Epithelial cell of prostate (primary cell): ENCODE results near the gene HOXB7.

Experiments used
- DNase-seq: peaks from one replicate; pipeline ENCODE4 v3.0.0-alpha.2; 2011; ENCODE audit warnings: low read depth, low spot score
- H3K27ac ChIP-seq: fragments of 450-650 bp; 2 replicates; pipeline ENCODE4 v1.5.1; 2017; ENCODE audit warnings: mild to moderate bottlenecking

The HOXB7 gene

DNA sequence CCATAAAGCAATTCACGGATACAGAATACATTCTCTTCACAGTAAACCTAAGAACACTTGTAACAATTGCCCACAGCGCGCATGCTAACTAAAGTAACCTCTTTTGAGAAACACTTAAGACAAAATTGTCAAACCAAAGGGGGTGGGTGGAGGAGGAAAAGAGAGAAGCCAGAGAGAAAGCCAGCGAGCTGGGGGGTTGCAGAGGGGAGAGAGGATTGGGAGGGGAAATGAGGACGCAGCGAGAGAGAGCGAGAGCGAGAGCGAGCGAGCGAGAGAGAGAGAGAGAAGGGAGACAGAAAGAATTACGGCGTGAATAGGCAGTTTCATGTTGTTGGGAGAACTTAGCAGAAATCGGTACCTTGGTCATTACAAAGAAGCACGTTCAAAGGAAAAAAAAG lies 1.6 kb upstream of the HOXB7 start:
- DNase-seq = no peak
- H3K27ac ChIP-seq = peak overlapping the region; percentile 57

DNA sequence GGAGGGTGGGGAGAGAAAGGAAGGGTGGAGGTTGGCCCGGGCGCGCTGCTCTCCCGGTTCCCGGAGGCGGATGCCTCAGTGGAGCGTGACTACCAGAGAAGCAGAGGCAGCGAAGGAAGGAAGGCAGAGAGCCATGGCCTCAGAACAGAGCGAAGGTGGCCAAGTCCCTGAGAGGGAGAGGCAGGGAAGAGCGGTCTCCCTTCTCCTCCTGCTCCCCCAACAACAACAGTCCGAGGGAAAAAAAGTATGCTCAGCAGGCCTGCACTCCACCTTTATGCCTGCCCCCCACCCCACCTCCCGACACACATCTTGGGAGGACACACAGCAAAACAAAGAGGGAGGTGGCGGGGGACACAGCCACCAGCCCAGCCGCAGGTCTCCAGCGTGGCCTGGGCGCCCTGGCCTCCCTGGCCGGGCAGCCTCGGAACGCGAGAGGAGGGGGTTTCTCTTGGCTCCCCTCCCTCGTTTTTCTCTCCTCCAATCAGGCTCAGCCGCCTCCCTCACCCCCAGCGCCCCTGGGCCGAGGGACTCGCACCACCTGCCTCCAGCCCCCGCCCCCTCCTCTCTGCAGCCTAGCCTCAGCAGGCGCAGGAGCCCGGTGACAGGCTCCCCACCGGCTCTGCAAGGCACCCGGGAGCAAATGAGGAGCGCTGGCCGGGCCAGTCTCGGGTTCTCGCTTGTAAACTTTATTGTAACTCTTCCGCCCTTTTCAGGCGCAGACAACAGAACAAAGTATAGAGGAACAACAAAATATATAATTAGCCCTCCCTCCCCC lies 1.1 kb upstream of the HOXB7 start:
- peak overlapping the region; percentile 57 for H3K27ac ChIP-seq
- no peak for DNase-seq

DNA sequence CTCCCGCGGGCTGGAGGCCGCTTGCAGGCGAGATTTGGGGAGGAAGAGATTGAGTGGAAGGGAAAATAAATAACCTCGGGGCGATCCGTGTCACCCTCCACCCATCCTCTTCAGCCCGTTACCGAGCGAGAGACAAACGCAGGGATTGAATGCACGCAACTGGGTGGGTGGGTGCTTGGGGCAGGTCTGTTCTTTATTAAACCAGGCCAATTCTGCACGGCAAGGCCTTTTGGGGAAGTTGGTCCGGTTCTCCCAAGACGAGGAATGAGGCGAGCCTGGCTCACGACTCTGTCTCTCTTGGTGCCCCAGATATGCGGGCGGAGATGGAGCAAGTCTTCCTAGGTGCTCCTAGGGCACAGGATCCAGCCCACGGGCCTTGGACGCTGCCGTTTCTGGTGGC lies 396 bp upstream of the HOXB7 start:
- no peak for DNase-seq
- H3K27ac ChIP-seq = peak overlapping the region; percentile 57

DNA sequence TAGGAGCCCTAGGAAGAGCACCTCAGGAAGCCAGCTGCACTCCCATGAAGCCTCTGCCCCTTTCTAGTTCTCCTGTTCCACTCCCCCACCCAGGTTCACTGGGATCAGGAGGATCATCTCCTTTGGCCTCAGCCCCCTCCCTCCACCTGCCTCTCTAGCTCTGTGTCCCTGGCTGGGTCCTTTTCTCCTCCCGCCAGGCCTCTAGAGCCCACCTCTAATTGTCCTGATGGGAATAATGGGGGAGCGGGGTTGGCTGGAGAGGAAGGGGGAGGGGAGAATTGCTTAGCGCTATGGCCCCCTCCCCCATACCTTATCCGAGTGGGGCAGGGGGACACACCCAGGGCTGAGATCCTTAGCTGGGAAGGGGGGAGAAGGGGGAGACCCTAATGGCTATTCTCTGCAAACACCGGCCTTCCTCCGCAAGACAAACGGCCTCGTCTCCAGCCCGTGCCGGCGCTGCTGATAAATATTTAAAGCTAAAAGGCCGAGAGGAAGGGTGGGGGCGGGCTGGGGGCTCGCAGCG lies 997 bp downstream of the HOXB7 start:
- no peak for DNase-seq

DNA sequence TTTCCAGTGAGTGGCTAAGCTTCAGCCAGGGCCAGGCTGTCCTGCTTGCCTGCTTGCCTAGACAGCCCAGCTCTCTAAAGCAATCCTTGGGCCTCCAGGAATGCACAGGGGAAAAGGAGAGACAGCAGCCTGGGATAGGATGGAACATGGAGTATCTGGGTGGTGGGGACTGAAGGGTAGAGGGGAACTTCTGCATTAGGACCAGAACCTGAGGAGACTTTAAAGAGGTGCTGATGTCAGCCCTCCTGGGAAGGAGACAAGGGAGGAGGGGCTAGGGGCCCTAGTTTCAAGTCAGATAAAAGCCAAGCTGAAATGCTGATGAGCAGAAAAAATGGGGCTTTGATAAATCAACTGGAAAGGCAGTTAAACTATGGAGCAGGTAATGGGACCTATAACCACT lies 1.8 kb downstream of the HOXB7 start:
- DNase-seq = no peak
- no peak overlapping the region for H3K27ac ChIP-seq

More for the DNA sequence above, 997 bp downstream of the HOXB7 start:
- peak overlapping the region; percentile 57 for H3K27ac ChIP-seq

DNA sequence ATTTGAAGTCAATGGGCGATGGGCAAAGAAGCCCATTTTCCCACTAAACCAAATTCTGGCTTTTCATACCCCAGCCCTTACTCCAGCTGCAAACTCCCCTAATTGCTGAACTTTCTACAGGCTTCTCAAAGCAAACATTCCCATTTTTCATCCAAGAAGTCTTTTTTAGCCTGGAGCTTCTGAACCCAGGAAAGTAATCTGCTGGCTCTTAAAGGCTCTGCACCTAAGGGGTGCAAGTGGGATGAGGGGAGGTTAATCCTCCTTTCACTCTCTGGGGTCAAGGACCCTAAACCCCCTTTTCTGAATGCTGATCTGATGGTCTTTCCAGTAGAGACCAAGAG lies 2.4 kb downstream of the HOXB7 start:
- DNase-seq = no peak
- no peak overlapping the region for H3K27ac ChIP-seq

DNA sequence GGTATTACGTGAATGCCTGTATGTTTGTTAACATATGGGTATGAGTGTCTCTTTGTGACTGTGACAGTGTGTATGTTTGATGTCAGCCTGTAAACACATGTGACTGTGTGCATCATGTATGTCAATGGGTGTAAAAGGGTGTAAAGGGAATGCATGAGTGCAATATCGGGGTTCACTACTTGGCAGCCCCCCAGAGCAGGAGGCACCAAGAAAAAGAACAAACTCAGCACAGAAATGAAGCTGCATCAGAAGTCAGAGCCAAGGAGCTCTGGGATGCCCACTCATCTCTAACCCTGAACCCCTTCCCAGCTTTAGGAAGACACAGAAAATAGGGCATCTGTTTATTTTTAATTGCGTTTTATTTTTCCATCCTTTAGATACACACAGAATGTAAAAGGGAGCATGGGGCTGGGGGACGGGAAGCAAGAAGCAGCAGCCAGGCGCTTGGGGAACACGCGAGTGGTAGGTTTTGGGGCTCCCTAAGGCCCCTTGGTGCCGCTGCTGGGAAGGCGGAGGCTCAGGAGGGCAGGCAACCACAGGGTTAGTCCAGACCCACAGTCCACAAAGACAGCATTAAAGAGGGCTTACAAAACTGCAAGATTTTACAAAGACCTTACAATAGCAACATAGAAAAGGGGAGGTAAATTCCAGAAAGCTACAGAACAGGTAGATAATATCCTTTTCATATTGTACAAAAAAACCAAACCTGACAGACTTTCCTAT lies 3.8 kb downstream of the HOXB7 start:
- DNase-seq = no peak
- H3K27ac ChIP-seq = no peak overlapping the region

DNA sequence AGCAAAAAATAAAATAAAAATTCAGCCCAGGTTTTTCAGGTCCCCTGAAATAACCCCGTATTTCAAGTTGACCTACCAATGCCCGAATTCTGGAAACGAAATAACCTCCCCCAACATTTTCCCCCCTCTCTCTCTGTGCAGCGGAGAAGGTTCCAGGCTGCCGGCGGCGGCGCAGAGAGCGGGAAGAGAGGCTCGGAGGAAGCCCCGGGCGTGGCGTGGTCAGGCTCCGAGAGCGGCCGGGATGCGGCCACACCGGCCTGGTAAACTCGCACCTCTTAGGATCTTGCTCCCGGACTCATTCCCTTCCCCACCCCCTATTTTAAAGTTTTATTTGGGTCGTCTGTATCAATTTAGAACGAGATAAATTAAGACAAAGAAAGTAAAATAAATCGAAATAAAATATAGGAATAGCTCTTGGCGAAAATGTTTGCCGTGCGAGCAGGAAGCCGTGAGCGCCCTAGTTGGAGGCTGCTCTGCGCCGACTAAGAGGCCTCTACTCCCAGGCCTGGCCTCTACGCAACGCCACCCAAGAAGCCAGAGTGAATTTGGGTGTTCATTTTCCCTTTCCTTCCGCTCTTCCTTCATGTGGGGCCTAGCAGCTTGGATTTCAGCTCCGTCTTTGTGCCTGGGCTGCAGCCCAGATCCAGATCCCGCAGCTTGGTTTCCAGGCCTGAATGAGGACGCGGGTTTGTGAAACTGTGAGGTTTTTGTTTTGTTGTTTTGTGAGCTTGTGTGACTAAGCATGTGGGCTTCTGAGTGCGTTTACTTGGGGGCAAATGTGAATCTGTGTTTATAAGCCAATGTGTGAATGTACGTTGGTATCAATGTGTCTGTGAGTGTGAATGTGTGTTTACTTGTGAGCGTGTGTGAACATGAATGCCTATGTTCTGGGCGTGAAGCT lies 4.6 kb downstream of the HOXB7 start:
- DNase-seq = no peak
- no peak overlapping the region for H3K27ac ChIP-seq

DNA sequence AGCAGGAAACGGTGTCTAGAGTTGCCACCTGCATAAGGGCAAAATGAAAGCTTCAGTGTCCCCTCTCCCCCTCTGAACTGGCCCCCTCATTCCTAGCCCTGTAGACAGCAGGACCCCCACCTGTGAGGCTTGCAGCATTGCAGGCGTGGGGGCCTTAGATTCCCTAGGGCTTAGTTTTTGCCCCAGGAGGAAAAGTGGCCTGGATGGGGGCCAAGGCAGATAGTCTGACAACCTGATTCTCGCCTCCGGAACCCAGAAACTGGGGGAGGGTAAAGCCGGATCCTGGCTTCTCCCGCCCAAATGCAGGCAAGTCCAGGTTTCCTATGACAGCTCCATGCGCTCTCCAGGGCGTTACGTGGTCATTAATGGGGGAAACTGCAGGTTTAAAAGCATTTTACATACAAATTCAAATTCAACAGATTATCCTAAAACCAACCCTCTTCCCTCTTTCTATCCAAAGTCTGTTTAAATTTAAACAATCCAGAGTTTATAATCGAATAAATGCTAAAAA lies 5.4 kb downstream of the HOXB7 start:
- DNase-seq = no peak

DNA sequence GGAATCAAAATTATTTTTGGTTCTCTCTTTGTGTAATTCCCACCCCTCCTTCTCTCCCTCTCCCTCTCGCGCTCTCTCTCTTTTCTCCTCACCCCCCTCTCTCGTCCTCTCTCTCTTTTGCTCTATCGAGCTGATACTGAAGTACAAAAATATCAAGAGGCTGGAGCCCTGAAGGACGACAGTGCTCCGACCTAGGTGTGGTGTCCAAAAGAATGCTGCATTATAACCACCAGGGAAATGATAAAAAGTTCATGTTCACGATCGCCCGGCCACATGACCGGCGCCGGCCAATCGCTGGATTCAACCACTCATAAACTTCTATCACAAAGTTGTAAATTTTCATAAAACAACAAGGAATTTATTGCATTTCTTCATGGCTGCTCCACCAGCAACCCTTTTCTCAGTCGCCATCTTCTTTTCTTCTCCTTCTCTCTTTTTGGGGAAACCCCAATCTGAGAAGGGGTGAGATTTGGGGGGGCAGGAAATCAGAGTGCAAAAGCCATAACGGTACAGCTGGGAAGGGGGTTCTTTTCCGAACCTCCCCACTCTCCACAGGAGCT lies 6.0 kb downstream of the HOXB7 start, which contains the start of gene HOXB6:
TSS of gene HOXB6 (minus strand) at position 217 of the 560 bp plus-strand sequence. CDS start 6,836 bp downstream, outside the sequence.
- peak within 1 kb of the TSS; percentile 78 for H3K27ac ChIP-seq
- DNase-seq = no peak

More for the DNA sequence above, 5.4 kb downstream of the HOXB7 start:
- peak overlapping the region; percentile 78 for H3K27ac ChIP-seq

DNA sequence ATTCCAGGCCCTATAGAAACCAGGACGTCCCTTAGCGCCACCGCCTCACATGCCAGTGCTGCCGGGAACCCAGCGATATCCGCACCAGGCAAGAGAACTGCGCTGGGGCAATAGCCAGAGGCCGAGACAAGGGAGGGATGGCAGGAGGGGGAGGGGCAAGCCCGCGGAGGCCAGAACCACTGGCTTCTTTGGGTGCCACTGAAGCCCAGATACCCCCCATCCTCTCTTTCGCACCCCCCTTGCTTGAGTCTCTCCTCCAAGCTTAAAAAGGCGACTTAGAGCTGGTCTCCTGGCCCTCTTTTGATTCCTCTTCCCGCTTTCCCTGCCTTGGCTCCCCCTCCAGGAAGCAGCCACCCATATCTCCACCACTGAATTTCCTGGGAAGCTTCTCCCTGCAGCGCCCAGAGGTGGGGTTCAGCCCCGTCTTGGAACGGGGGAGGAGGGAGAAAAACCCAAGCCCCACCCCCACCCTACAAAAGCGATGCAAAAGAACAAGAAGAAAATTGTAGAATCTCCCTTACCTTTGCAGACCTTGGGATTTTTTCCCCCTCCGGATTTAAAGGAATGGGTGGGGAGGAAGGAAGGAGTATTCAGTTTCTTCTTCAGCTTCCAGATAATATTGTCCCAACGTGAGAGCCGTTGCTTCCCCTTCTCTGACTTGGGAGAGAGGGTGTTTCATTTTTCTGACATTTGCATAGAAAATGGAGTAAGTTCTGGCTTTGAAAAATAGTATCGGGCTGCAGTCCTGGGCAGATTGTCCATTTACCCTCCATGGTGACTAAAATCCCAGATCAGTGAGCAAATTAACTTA lies 6.7 kb downstream of the HOXB7 start:
- peak overlapping the region; percentile 78 for H3K27ac ChIP-seq
- DNase-seq = no peak

DNA sequence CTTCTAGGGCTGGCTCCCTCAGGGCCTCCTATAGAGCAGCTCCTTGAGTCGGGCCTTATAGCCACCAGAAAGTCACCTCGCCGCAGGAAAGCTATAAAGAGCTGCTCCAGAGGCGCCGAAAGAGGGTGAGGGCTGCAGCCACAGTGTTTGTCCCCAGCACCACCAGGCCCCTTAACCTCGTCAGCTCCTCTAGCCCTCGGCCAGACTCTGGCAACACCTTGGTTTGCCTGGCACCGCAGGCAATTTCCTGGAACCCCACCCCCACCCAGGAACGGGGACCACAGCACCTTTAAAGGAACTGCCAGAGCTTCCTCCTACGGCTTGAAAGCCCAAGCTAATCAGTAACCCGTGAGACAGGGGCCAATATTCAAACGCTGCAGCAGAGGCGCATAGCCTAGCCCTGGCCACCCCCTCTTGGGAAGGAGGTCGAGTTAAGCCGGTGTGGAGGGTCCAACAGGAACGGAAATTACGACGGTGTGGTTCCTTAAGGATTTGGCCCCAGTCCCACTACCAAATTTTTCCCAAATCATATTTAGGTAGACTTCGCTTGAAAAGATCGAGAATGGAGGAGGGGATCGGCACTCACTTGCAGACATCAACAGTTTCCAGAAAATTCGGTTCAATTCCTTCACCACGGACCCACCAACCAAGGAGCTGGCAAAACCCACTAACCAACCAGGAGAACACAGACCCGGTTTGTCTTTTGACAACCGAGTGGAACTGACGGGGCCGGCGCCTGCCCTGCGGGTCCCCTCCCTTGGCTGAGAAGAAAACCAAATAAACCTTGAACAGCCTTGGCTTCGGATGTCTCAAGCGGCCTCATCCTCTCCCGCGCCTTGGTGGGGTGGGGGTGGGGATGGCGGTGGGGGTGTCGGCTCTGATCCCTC lies 9.0 kb downstream of the HOXB7 start:
- no peak for DNase-seq
- no peak overlapping the region for H3K27ac ChIP-seq

DNA sequence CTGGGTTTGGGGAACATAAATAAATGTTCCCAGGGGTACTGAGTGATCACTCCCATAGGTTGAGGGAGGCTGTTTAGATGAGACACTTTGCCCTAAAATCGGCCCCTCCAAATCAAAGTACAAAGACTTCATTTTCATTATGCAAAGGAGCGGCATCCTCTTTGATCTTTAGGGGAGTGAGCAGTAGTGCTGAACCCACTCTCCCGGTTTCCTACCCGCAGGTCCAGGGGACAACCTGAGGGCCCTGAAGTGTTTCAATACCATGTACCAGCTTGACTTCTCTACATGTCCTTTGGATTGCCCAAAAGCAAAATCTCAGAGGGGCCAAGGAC lies 9.6 kb downstream of the HOXB7 start:
- DNase-seq = no peak
- H3K27ac ChIP-seq = no peak overlapping the region

DNA sequence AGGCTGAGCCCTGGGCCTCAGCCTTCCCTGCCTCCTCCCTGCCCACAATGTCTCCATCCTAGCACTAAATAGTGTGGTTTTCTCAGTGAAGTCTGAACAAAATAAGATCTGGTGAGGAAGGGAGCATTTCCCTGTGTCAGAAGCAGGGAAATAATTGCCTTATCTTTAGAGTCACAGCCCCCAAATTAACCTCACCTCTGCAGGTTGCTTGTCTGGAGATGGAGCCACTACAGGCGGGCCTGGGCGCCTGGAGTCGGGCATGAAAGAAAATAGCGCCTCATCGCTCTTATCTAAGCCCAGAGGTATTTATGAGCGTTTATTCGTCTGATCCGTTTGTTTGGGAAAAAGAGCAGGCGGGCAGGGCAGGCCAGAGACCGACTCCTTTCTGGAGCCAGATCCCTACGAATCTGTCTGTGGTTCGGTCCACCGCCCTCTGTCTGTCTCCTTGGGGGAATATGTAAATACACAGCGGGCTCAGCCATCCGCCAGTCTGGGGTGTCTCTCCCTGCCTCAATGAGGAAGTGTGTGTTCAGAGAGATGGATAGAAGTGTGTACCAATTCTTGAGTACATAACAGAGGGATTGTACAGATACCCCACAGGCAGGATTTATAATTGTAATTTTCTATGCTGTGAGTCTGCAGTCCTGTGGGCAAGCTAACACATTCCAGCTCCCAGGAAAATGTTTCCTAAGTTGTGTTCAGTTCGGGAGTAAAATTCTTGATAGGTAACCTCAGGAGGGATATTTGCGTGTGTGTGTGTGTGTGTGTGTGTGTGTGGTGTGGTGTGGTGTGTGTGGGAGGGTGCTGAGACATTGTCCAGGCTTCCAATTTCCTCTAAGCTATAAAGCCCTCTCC lies 10.3 kb downstream of the HOXB7 start:
- no peak overlapping the region for H3K27ac ChIP-seq
- DNase-seq = no peak

DNA sequence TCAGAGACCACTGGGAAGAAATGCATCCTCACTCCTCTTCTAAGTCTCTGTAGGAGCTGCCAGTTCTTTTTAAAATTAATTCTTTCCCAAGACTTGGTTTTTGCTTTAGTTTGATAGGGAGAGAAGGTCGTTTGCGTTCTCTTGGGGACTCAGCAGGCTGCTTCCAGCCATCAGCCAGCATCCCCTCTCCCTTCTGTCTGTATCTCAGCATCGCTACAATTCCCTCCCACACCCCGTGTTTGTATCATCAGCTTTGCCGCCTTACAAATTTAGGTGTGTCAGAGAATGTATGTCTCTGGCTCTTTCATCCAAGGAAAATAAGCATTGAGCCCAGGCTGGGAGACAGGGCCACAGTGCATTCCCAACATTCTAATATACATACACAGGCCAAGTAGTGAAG lies 11.5 kb downstream of the HOXB7 start:
- no peak overlapping the region for H3K27ac ChIP-seq
- no peak for DNase-seq

DNA sequence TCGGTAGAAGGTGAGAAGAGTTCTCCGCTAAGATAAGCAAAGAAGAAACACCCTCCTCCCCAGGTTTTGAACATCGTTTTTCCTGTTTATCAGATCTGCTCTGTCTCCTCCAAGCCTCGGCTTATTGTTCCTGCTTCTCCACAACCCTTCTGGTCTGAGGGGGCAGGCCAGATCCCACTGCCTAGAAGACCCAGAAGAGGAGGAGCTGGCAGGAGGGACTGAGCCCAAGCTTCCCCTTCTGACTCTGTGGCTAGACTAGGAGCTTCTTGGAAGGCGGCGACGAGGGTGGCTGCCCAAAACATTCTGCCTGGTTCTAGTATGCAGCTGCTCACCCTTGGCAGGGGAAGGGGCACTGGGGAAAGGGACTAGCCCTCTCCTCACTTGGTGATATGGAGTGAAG lies 12.1 kb downstream of the HOXB7 start:
- no peak overlapping the region for H3K27ac ChIP-seq
- no peak for DNase-seq
